NCI-H1694 (cell line): ENCODE data around the gene IL6ST.
"Not testable (repeated sequence)": the region's sequence is repeated elsewhere in the genome, so short reads cannot be mapped to it uniquely, and the experiment has no call there.

Source experiments
- DNase-seq: peaks from one replicate; lab custom pipeline; 2025; lab: John Stamatoyannopoulos, UW

The IL6ST gene

DNA sequence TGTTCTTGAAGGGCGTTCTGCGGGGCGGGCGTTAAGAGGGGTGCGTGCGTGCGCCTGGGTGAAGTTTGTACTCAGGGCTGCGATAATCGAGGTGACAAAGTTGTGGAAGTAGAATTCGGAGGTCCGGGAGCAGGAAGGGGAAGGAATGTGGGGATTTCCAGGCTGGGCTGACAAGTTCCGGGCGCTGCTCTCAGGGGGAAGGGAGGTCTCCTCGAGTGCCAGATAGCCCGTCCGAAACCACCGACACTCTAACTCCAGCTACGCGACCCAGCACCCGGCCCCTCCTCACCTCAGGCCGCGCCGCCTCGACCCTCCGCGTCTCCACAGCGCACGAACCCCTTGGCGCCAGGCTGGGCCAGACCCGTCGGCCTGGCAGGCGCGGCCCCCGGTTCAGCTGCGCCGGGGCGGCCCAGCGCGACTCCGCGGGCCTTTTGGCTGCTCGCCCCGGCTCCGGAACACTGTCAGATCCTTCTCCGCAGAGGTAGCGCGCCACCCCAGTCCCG lies at the start of gene IL6ST:
IL6ST (minus strand) TSS at position 469 of the 503 bp plus-strand sequence. CDS start 18,685 bp downstream, outside the sequence.
- DNase-seq, result no peak

DNA sequence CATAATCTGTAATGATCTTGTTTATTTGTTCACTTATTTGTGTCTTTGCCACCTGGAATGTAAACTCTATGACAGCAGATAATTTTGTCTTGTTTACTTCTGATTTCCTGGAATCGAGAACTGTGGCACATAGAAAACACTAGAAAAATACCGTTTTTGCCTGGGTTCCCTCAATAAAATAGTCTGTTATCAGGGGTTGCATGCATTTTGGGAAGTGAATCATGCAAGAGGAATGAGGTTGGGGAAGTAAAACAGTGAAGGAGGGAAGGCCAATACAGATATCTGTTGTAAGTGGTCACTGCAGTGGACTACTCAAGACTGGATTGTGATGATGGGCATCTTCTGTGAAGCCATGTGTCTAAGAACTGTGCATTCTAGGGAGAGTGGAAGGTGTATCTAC lies 45.2 kb upstream of the IL6ST start:
- DNase-seq, result no peak

DNA sequence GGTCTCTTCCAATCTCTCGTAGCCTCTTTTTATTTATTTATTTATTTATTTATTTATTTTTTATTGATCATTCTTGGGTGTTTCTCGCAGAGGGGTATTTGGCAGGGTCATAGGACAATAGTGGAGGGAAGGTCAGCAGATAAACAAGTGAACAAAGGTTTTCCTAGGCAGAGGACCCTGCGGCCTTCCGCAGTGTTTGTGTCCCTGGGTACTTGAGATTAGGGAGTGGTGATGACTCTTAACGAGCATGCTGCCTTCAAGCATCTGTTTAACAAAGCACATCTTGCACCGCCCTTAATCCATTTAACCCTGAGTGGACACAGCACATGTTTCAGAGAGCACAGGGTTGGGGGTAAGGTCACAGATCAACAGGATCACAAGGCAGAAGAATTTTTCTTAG lies 43.4 kb upstream of the IL6ST start:
- not testable (repeated sequence) for DNase-seq

DNA sequence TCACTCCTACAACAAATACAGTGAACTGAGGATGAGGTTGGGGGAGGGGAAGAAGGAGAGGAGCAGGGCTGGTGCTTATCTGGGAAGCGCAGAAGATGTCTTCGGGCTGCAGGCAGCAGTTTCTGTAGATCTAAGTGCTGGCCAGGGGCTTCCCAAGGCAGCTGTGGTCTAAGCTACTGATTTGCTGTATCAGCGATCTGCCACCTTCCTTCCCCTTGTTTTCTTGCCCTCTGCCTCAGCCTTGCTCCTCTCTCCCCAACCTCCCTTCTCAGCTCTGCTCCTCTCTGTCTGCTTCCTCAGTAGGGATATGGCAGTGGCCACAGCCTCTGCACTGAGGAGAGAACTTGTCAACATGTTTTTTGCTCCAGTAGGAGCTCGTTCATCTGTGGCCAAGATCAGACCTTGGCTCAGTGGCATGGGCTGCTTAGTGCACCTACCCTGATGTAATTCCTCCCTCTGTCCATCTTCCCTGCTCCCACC lies 42.8 kb upstream of the IL6ST start:
- no peak for DNase-seq

DNA sequence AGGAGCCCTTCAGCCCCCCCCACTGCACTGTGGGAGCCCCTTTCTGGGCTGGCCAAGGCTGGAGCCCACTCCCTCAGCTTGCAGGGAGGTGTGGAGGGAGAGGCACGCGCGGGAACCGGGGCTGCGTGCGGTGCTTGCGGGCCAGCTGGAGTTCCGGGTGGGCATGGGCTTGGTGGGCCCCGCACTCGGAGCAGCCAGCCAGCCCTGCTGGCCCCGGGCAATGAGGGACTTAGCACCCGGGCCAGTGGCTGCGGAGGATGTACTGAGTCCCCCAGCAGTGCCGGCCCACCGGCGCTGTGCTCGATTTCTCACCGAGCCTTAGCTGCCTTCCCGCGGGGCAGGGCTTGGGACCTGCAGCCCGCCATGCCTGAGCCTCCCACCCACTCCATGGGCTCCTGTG lies 40.6 kb upstream of the IL6ST start:
- not testable (repeated sequence) for DNase-seq

DNA sequence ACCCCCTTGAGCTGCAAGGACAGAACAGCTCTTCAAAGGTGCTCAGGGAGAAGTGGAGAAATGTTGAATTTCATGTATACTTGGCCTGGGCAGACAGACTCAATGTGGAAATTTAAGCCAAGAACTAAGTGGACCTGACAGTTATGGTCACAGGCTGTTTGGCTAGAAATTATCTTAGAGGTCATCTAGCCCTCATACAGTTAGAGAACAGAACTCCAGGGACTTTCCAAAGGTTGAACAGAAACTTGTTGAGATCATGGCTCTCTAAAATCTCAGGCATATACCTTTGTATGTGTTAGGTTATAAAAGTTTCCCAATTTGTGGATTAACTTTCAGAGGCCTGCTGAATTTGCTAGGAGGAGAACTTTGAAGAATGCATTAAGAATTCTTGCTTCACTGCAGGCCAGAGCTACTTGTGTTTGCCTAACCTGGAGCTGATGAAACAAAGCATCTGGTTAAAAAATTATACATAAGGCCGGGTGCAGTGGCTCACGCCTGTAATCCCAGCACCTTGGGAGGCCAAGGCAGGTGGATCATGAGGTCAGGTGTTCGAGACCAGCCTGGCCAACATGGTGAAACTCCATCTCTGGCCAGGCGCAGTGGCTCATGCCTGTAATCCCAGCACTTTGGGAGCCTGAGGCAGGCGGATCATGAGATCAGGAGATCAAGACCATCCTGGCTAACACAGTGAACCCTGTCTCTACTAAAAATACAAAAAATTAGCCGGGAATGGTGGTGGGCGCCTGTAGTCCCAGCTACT lies 35.3 kb upstream of the IL6ST start:
- DNase-seq, result not testable (repeated sequence)

DNA sequence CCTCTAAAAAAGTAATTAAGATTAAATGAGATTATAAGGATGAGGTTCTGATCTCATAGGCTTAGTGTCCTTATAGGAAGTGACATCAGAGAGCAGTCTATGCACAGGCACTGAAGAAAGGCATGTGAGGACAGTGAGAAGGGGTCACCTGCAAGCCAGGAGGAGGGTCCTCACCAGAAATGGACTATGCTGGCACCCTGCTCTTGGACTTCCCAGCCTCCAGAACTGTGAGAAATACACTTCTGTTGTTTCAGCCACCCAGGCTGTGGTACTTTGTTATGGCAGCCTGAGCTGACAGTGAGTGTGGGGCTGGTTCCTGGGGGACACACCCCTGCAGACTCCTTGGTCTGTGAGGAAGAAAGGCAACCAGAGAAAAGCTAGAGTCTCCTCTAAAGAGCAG lies 34.7 kb upstream of the IL6ST start:
- DNase-seq, result no peak

DNA sequence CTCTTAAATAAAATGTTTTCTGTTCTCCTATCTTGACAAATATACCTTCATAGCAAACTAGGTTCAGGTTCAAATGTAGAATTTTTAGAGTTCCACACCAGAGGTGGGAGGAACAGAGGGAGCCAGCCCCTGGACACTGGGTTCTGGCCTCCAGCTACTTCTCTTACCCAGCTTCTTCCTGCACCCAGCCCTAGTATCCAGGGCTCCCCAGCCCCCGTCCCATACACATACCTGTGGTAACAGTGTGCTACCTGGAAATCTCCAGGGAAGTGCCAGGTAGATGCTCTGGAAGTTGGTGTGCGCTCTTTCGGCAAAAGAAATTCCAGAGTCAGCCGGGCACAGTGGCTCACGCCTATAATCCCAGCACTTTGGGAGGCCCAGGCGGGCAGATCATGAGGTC lies 33.9 kb upstream of the IL6ST start:
- no peak for DNase-seq

DNA sequence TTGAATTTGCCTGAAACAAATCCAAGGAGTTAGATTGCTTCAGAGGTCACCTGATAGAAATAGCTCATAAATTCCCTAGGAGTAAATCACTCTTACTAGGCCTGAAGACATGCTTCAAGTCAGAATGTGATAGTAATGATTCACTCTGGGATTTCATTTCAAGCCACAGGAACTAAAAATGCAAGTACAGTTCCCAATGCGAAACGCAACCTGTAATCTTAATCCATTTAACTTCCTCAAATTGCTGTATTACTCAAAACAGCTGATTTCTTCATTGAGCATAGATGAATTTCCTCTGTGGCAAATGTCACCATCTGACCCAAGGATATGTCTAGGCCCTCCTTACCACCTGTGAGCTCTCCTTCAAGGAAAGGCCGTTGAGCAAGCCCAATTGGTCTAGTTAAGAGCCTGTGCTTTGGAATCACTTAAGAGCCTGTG lies 32.1 kb upstream of the IL6ST start:
- DNase-seq, result no peak

DNA sequence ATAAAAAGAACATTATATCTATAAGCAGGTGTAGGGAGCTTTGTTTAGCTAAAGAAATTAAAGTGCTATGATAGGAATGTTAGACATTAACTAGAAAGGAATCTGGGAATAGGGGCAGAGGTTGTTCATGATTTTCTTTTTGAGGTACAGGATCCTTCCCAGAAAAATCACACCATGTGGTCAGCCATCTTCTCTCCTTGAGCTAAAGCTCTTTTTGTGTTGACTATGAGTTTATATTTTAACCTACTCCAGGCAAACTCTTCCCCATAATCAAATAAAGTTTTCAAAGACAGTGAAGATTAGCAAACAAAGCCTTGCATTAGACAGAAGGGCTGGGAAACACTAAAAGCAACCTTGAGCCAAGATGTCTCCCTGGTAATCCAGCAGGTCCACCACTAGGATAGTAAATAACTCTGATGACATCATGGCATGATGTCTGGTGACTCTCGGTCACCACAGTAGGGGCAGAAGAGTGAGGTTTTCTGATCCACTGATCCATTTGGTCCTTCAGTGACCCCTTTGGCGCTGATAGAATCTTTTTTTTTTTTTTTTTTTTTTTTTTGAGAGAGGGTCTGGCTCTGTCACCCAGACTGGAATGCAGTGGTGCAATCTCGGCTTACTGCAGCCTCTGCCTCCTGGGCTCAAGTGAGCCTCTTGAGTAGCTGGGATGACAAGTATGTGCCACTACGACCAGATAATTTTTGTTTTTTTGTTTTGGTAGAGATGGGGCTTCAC lies 30.6 kb upstream of the IL6ST start:
- no peak for DNase-seq

DNA sequence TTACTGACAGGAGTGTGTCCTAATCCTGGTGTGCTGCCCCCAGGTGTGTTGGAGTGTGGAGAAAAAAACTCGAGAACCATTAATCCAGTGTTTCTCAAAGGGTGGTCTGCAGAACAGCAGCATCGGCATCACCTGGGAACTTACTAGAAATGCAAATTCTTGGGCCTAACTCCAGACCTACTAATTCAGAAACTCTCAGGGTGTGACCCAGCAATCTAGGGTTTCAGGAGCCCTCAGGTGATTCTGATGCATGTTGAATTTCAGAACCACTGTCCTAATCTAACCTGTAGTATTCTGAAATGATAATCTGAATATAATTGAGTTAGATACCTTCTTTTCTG lies 30.0 kb upstream of the IL6ST start:
- no peak for DNase-seq

DNA sequence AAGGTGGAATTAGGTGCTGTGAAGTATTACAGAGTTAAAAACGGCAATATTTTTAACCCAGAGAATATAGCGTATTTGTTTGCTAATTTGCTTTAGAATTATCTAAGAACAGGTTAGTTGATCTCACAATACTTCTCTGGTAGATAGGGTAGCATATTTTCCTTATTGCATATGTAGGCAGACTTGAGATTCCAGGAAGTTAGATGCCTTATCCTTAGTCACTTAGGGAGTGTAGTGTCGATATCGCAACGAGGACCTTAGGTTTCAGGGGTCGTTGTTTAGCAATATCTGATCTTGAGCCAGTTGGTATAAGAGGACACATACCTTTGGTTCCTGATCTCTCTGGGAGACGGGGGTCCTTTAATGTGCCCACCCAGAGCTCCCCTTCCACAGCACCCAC lies 28.5 kb upstream of the IL6ST start:
- DNase-seq, result no peak

DNA sequence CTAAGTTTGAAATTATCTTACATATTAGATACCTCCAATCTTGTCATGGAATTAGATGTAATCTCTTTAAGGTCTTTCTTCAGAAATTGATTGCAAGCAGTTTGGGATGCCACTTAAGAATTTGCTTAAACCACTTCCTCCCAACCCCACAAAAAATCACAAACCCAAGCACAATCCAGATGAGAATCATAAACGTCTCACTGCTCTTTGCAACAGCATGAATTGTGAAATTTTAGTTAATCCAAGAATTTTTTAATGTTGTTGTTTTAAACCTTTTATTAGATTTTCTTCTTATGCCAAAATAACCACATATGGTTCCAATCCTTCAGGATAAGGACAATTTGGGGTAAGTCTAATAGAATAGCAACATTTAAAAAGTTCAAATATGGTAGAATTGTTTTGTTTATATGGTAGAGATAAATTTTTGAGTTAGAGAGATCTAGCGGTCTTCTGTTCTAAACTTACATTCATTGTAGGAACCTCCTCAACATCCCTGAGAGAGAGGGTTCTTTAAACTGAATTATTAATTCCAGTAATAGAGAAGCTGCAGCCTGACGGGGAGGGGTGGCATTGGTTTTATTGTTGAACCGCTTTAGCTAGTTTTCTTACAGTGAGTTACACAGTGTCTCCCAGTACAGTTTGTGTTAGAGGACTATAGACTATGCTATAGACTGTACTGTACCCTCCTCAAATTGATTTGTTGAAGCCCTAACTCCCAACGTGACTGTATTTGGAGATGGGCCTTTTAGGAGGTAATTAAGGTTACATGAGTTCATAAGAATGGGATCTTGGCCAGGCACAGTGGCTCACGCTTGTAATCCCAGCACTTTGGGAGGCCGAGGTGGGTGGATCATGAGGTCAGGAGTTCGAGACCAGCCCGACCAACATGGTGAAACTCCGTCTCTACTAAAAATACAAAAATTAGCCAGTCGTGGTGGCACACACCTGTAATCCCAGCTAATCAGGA lies 24.8 kb upstream of the IL6ST start:
- DNase-seq, result no peak

DNA sequence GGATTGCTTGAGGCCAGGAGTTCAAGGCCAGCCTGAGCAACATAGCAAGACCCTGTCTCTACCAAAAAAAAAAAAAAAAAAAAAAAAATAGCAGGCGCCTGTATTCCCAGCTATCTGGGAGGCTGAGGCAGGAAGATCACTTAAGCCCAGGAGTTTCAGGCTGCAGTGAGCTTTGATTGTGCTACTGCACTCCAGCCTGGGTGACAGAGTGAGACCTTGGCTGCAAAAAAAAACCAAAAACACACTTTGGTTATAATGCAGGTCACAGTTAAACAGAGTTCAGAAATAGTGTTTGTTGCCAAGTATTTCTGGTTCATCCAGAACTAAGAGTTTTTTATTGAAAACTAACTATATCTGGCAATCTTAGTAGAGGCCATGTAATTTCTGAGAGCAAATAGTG lies 24.1 kb upstream of the IL6ST start:
- no peak for DNase-seq

DNA sequence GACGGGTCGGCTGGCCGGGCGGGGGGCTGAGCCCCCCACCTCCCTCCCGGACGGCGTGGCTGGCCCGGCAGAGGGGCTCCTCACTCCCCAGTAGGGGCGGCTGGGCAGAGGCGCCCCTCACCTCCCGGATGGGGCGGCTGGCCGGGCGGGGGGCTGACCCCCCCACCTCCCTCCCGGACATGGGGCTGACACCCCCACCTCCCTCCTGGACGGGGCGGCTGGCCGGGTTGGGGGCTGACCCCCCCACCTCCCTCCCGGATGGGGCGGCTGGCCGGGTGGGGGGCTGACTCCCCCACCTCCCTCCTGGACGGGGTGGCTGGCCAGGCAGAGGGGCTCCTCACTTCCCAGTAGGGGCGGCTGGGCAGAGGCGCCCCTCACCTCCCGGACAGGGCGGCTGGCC lies 19.9 kb upstream of the IL6ST start:
- DNase-seq, result not testable (repeated sequence)

DNA sequence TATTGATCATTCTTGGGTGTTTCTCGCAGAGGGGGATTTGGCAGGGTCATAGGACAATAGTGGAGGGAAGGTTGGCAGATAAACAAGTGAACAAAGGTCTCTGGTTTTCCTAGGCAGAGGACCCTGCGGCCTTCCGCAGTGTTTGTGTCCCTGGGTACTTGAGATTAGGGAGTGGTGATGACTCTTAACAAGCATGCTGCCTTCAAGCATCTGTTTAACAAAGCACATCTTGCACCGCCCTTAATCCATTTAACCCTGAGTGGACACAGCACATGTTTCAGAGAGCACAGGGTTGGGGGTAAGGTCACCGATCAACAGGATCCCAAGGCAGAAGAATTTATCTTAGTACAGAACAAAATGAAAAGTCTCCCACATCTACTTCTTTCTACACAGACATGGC lies 19.2 kb upstream of the IL6ST start:
- DNase-seq, result not testable (repeated sequence)

DNA sequence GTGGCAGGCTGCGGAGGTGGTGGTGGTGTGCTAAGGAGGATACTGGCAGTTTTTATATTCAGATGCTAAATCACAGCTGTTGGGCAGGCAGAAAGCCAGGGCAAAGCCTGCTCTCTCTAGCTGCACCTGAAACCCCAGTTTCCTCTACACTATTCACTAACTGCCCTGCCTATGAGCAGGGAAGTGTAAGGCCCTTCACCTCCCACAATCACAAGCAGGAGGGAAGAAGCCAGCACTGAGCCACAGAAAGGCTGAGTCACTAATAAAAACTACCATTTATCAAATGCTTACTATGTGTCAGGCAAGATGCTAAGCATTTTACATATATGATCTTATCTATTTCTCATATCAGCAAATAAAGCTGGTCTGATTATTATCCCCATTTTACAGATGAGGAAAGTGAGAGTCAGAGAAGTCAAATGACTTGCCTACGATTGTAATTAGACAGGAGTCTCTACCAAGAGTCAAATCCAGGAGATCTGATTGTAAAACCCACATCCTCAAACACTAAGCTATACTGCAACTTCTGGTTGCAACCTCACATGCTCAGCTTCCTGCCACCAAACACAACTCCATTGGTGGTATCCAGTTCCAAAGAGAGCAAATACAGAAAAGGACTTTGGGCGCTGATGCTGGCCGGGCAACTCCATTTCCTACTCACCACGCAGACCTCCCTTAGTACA lies 17.7 kb upstream of the IL6ST start:
- DNase-seq, result no peak

DNA sequence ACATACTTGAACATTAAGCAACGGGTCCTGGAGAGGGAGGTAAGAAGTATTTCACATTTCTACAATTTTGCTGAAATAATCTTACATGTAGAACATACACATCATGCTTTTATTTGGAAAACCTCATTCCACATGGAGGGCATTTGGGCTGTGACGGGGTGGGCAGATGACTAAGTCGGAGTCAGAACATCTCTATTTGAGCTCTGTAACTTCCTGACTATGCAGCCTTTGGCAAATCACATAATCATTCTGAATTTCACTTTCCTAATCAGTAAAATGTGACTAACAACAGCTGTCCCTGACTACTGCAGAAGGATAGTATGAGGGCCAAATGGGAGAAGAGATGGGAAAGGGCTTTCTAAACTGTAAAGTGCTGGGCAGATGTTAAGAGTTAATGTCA lies 17.1 kb upstream of the IL6ST start:
- DNase-seq, result no peak

DNA sequence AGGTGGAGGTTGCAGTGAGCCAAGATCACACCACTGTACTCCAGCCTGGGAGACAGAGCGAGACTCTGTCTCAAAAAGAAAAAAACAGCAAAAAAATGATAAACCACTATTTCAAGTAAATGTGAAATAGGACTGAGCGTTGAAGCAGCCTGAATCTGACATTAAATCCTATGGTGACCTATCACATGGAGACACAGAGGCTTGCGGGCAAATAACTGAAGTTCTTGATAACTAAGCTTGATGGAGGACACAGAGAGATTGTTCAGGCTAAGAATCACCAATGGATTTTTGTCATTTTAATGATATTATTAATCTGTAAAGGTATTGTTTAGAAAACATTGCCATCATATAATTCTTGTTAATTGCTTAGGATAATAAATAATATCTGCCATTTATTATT lies 15.7 kb upstream of the IL6ST start:
- no peak for DNase-seq

DNA sequence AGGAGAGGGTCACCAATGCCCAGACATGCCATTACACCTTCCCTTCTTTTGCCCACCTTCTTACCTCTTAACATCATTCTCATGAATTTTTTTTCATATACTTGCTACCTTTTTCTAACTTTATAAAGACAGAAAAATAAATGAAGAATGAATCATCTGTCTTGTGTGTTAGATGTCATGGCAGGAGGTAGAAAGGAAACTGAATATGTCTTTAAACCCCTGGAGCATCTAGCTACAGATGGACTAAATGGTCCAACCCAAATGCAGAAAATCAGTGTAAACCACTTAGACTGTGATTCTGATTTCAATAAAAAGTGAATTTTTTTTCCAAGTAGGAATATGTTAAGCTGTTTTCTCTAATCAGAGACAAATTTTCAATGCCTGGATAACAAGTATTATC lies 11.8 kb upstream of the IL6ST start:
- no peak for DNase-seq

DNA sequence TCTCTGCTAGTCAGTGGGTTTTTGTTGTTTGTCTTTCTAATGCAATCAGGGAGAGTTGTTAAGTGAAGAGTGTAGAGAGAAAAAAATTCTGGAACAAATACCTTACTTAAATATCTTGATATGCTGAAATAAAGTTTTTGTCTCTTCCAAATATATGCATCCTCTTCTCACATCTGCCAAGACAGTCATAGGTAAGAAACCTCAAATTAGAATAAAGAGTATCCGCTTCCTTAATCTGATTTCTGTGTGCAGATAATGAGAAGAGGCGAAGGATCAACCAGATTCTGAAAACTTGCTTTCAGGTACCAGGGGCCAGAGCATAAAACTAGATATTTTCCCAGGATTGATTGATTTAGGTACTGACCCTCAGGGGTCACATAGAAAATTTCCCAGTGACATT lies 11.3 kb upstream of the IL6ST start:
- DNase-seq, result no peak

DNA sequence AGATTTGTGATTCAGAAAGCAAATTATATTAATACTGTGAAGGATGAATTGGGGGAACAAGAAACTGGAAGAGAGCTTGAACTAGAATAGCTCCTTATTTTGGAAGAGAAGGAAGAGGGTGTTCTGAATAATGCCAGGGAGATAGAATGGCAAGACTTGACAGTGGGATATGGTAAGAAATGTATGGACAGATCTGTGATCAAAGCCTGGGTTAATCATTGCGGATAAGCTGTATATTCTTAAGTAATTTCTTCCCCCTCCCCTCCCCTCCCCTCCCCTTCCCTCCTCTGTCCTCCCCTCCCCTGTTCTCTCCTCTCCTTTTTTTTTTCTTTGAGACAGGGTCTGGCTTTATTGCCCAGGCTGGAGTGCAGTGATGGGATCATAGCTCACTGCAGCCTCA lies 10.1 kb upstream of the IL6ST start:
- DNase-seq, result no peak
